Ovary (tissue), 9 donors: ENCODE measurements around the gene LRCH4. TPM values are rescaled to one million over a fixed set of nuclear protein-coding genes. Genes with fewer than 3 reads are reported as not detected.

Source experiments
- DNase-seq, 5 donors: peaks; one replicate each; pipeline ENCODE4 v3.0.0-alpha.2; 2019 to 2020
- H3K27ac ChIP-seq, 2 donors: fragments of 200-600 bp; one replicate each; pipeline versions ENCODE4 v1.5.1 to v1.8.0; 2019 to 2022
- H3K27me3 ChIP-seq: fragments of 200-600 bp; one replicate; pipeline ENCODE4 v1.8.0; 2022
- H3K36me3 ChIP-seq: fragments of 200-600 bp; sonication (generic); one replicate; pipeline ENCODE4 v1.5.1; 2019
- H3K4me1 ChIP-seq: one replicate; pipeline ENCODE4 v1.8.1; 2013; ENCODE audit warnings: mild to moderate bottlenecking, moderate library complexity; ENCODE audit not compliant: insufficient read depth
- H3K4me3 ChIP-seq: fragments of 200-600 bp; sonication (generic); one replicate; pipeline ENCODE4 v1.5.1; 2017
- H3K9me3 ChIP-seq, 2 donors: fragments of 200-600 bp in 1 of 2; sonication (generic) in 1 of 2; one replicate each; pipeline versions ENCODE4 v1.5.1 to v1.8.1; 2013 to 2019; ENCODE audit warnings: mild to moderate bottlenecking in 1 of 2, moderate library complexity in 1 of 2
- CTCF ChIP-seq, 3 donors: fragments of 450-650 bp in 2 of 3; fragments of 200-600 bp in 1 of 3; IDR thresholded peaks; one replicate each; pipeline versions ENCODE4 v1.5.1 to v1.8.0; 2016 to 2022; ENCODE audit warnings: antibody characterized with exemption in 3 of 3, mild to moderate bottlenecking in 1 of 3
- EP300 ChIP-seq: sonication (generic); formaldehyde crosslinking; IDR thresholded peaks from one replicate; pipeline ENCODE4 v1.6.1; 2017; ENCODE audit warnings: antibody characterized with exemption
- POLR2A ChIP-seq: fragments of 450-650 bp; IDR thresholded peaks from one replicate; pipeline ENCODE4 v1.6.1; 2017; ENCODE audit warnings: antibody characterized with exemption, mild to moderate bottlenecking, moderate library complexity
- WGBS, 3 donors: extraction: QIAGEN DNeasy Blood & Tissue Kit in 1 of 3; methylation state at CpG; one replicate each; pipeline versions ENCODE4 v1.1.5 to v1.1.7; 2013 to 2017; 5-methylcytosine and 5-hydroxymethylcytosine counted together
- intact Hi-C, 4 donors: fragments of 100-400 bp; cut with DNase I; formaldehyde crosslinking; loops; one replicate each; pipeline versions ENCODE4 v1.11.0 to v1.15.1; 2022 to 2023
- polyA plus RNA-seq, 2 donors: library from polyadenylated mRNA; stranded (reverse); fragments of 200-250 nt in 1 of 2; fragments of 350-450 nt in 1 of 2; fragmentation: Illumina TruSeq in 1 of 2; extraction: RNeasy Lipid Tissue Mini Kit (QIAGEN cat#74804) in 1 of 2; gene quantifications; one replicate each; pipeline ENCODE4 v1.2.3, GENCODE V29; 2013 to 2014
- total RNA-seq, 7 donors: library from RNA; depleted of rRNA in 2 of 7; stranded (reverse); fragments of >200 nt in 2 of 7; fragmentation: NEBNext Ultra II Directional in 3 of 7; extraction: Animal tissue kit (Norgen Biotek cat#: 25700) in 3 of 7; gene quantifications; one replicate each; pipeline versions ENCODE4 v1.1.0 to v1.2.4, GENCODE V29; 2016 to 2023
- donor health status: DM: no; HTN: no; CAD: no; lungs with moderate emphysema.
- donor health status: DM: no; HTN: no; CAD: no.
- donor health status: Bipolar disorder and iron deficiency.
- donor health status: DM: yes; HTN: yes; CAD: no.
- donor health status: DM: no; HTN: no; CAD: no.
- donor health status: DM: yes; HTN: yes; CAD: no.

The LRCH4 gene
- total and polyA plus RNA-seq, 9 donors = 3.5 to 133 (median 79.2) TPM

- H3K36me3 ChIP-seq = no peaks in the 10 kb centered on the region
- 86 to 88% (median 86%) methylated on average over 70 of the region's 70 CpGs for WGBS, 3 donors
These were observed 12.1 kb downstream of the LRCH4 start, which contains the start of gene SAP25 for GRCh38 chr7:100573691-100574361. Gene SAP25 (minus strand): TSS chr7:100573900. CDS start chr7:100573742, 158 bp downstream.

GRCh38 chr7:100572949-100573675, 12.8 kb downstream of the LRCH4 start:
- DNase-seq = peak in 1 of 5 donors; percentile 25
- Histone ChIP-seq H3K27ac (no peak overlapping the region), H3K27me3 (no peaks in the 10 kb centered on the region), H3K4me1 (peaks cover 5% of the 10 kb centered on the region), H3K4me3 (no peak overlapping the region), H3K36me3 (no peaks in the 10 kb centered on the region), H3K9me3 (no peaks in the 10 kb centered on the region)
- no peak for TF ChIP-seq EP300
- WGBS, 3 donors = 90 to 95% (median 90%) methylated on average over 30 of the region's 30 CpGs
- intact Hi-C loops = loop anchor here in 1 of 4 donors (5.0 kb wide), 1 partner anchor 114 kb away; no protein-coding TSS in a partner anchor

More at GRCh38 chr7:100573691-100574361, 12.1 kb downstream of the LRCH4 start, which contains the start of gene SAP25:
- H3K4me3 ChIP-seq = no peak within 1 kb of the TSS
- intact Hi-C loops = loop anchor here in 1 of 4 donors (5.0 kb wide), 1 partner anchor 113 kb away; no protein-coding TSS in a partner anchor
- no peak for TF ChIP-seq CTCF (IDR thresholded peaks at IDR 0.05)
- no peak for TF ChIP-seq EP300
- no peak for TF ChIP-seq POLR2A
- DNase-seq = peak in 1 of 5 donors; percentile 19
- no peaks in the 10 kb centered on the region for H3K4me1 ChIP-seq
- H3K27ac ChIP-seq = no peak within 1 kb of the TSS
- no peaks in the 10 kb centered on the region for H3K27me3 ChIP-seq
- no peaks in the 10 kb centered on the region for H3K9me3 ChIP-seq

- Histone ChIP-seq H3K9me3 (no peaks in the 10 kb centered on the region), H3K36me3 (no peaks in the 10 kb centered on the region), H3K4me3 (no peak overlapping the region), H3K27me3 (no peaks in the 10 kb centered on the region), H3K4me1 (peaks cover 10% of the 10 kb centered on the region), H3K27ac (no peak overlapping the region)
- WGBS, 3 donors = 73 to 81% (median 77%) methylated on average over 20 of the region's 20 CpGs
- DNase-seq = no peak
- intact Hi-C loops = loop anchor here in 1 of 4 donors (5.0 kb wide), 1 partner anchor 115 kb away; no protein-coding TSS in a partner anchor
- TF ChIP-seq POLR2A = no peak
- no peak for TF ChIP-seq EP300
These were observed 13.5 kb downstream of the LRCH4 start for GRCh38 chr7:100572281-100572948.

GRCh38 chr7:100571829-100572116, 14.2 kb downstream of the LRCH4 start:
- H3K4me3 ChIP-seq = no peak overlapping the region
- WGBS, 3 donors = 92 to 98% (median 97%) methylated on average over 2 of the region's 2 CpGs
- no peak overlapping the region for H3K27ac ChIP-seq
- TF ChIP-seq POLR2A (no peak), CTCF (IDR thresholded peaks at IDR 0.05) (no peak), EP300 (no peak)
- H3K4me1 ChIP-seq = peaks cover 14% of the 10 kb centered on the region
- intact Hi-C loops = loop anchor here in 1 of 4 donors (5.0 kb wide), 1 partner anchor 116 kb away; no protein-coding TSS in a partner anchor
- no peaks in the 10 kb centered on the region for H3K27me3 ChIP-seq
- no peaks in the 10 kb centered on the region for H3K9me3 ChIP-seq
- no peaks in the 10 kb centered on the region for H3K36me3 ChIP-seq
- DNase-seq = no peak
